Suppressor macrophage (primary cell): ENCODE data around the gene CDH13.
A peak's percentile ranks its signal among the peaks of the same experiment; 100 is the strongest.

Source experiments
- DNase-seq, 4 experiments: peaks; one replicate each; pipeline ENCODE4 v3.0.0-alpha.2; 2020 to 2022

Gene CDH13

GRCh38 chr16:83587201-83587600, 960.4 kb downstream of the CDH13 start:
- no peak for DNase-seq

DNA sequence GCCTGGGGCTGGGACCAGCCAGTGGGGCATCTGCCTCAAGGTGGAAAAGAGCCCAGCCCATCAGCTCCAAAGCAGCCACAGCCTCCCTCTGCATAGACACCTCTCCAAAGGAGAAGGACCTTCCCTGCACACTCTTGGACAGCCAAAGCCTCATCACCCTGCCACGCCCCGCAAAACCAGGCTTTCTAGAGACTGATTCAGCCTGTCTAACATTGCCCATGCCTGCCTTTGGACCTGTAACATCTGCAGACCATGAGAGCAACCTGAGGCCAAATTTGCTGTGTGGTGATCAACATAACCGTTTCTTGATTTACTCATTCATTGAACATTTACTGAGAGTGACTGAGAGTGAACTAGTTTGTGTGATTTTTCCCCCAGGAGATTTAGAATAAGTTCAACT, 961.3 kb downstream of the CDH13 start:
- no peak for DNase-seq

DNA sequence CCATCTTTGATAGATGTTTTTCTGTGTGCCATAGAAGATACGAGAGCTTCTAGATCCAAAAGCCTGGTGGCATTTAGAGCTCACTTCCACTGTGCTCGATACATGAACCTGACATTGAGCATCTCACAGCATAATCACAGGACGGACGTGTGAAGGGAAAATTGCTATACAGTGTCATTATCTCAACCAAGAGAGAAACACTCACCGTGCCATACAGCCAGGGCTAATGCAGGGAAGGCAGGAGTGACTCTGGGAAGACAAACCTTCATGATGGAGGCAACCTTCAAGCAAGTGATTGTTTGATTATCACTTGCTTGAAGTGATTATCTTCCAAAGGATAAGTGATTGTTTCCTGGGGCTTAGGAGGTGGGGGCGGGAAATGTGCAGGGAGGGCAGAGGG, 962.8 kb downstream of the CDH13 start:
- DNase-seq: no peak

DNA sequence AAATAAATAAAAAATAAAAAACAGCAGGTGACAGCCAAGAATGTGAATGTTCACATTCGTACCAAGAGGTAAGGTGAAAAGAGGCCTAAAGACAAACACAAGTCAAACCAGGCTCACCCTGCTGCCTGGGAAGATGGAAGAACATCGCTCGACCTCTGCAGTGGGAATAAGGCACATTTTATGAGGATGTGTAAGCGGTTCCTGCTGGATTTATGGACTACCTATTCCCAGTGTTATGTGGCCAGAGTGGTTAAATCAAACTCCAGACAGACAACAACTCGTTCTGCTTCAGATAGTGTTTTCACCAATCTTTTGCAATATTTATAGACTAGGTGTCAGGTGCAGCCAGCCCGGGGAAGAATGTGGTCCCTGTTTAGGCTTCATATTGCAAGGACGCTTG, 966.0 kb downstream of the CDH13 start:
- DNase-seq: no peak

- DNase-seq: no peak
Measured at GRCh38 chr16:83599789-83600462, 973.2 kb downstream of the CDH13 start.

DNA sequence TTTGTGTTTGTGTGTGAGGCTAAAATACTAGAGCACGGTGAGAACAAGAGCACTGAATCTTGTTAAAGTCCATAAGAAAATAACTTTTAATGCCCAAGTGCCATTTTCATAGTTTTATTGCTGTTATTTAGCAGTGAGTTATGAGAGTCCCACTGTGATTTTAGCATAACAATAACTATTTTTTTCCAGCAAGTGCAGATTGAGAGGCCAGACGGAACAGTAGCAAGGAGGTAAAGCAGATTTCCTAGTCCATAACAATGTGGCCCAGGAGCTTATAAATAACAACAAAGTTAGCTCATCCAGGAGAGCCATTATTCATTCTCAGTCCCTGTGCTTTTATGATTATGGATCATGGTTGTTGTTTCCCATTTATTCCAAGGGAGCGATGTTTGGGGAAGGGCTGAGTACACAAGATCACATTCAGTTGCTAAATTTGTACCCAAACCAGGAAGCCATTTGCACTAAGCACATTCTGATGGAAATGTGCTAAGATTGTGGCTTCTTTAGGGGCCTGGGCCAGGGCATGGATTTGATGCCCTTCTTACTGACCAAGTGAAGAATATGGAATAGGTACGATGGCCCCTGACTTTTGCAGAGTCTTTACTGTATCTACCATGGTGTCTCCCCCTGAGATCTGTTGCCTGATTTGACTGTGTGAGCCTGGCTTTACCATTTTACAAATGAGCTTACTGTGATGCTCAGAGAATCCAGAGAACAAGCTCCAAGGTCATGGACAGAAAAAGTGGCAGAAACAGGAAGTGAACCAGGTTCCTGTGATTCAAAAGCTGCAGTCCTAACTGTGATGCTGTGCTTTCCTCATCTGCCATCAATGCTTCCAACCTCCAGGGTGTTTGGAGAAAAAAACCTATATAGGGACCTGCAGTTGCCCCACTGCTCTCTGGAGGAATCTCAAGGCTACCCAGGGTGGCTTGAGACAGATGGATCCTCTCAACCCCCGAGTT, 976.3 kb downstream of the CDH13 start:
- peak in 2 of 4 experiments; percentile 3 to 15 for DNase-seq

- DNase-seq: peak; percentile 5 to 54 (median 43)
Measured at GRCh38 chr16:83603723-83604570, 977.2 kb downstream of the CDH13 start.

DNA sequence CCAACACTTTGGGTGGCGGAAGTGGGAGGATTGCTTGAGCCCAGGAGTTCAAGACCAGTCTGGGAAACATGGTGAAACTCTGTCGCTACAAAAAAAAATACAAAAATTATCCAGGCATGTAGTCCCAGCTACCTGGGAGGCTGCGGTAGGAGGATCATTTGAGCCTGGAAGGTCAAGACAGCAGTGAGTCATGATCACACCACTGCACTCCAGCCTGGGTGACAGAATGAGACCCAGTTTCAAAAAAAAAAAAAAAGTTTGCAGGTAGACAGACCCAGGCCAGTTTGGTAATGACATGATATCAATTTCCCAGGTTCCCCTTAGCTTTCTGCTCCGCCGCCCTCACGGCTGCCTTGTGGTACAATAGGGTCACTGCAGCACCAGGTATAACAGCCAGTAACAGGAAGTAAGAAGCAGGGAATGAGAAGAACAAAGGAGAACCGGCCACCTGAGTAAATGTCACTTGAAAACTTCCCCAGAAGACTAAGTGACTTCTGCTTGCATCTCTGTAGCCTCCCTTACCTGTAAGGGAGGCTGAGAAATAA, 979.8 kb downstream of the CDH13 start:
- DNase-seq: no peak

GRCh38 chr16:83609178-83609577, 982.4 kb downstream of the CDH13 start:
- no peak for DNase-seq

DNA sequence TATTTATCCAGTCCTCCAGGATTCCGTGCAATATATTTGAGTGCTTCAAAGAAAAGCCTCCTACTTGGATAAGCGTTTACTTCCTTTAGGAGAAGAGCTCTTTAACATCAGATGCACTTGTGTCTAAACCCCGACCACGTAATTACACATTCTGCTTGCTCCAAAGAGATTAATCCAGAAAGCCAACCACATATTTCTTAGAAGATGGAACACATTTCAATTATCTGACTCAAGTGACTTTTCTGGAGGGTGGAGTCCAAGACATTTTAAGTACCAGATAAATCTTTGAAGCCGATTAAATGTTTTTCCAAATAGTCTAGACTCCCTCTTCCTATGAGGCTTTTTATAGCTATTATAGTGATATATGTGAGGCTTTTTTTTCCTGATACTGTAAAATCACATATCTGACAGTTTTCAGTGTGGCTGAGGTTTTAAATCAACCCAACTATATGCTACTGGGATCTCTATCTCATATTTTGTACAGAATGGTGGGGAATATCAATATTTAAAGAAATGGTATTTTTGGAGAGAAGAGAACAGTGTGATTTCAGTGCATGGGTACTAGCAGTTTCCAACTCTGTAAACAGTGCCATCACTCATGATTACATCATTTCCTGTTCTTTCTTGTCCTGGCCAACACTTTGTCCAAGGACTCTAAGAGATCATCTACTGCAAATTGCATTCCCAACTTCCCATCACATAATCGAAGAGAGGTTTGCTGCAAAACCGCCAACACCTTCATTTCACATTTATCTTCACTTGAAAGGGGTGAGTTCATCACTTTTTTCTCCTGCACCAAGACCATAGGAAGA, 988.6 kb downstream of the CDH13 start:
- no peak for DNase-seq

DNA sequence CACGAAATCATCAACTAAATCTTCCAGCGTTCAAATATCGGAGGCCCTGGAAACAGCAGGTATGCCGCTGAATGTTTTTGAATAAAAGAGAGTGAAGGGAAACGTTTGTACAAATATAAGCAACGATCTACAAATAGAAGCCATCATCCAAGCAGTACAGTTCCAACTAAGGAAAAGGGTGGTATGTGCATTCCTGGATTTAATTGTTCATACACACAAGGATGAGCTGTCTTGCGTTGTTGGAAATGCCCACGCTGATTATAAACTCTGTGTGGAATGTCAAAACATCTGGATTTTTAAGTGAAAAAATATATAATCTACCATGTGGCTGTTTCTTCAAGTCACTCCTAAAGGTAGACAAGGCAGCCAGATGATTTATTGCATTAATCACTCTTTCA, 989.2 kb downstream of the CDH13 start:
- DNase-seq: no peak

- no peak for DNase-seq
Measured at GRCh38 chr16:83619381-83620150, 992.8 kb downstream of the CDH13 start.

DNA sequence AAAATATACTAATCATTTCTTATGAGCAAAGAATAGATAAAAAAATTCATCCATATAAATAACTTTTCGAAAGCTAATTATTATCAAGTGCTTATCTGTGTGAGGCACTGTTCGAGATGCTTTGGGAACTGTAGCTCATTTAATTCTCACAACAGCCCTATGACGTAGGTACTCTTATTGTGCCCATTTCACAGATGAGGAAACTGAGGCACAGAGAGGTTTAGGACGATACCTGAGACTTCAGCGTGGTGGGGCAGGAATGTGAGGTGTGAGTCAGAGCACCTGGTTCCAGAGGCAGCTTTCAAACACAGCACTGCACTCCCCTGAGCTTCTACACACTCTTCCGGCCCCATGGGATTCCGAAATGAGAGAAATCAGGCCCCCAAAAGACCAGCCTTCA, 995.2 kb downstream of the CDH13 start:
- no peak for DNase-seq

DNA sequence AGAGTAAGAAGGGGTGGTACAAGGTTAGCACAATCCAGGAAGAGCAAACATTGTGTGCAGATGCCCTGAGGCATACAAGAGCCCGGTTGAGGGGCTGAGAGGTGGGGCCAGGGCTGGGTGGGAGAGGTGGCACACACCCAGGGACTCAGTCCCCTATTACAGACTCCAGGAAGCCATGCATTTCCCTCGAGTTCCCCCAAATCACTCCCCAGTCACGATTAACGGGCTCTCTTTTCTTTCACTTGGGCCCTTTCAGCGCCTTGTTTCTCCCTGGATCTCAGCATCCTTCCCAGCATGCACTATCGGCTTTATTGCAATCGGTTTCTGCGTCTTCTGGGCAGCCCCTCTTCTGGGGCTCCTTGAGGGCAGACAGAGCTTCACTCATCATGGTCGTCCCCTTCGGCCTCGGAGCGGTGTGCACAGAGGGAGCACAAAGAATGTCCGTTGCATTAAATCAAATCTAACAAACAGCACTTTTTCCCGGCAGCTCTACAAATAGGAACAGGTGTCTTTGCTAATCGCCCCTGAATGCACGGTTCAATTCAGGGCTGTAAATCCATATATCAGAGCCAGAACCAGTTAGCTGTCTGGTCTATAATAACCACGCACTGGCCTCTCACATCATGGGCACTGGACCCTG, 996.4 kb downstream of the CDH13 start:
- no peak for DNase-seq

- DNase-seq: no peak
Measured at GRCh38 chr16:83623892-83624291, 997.1 kb downstream of the CDH13 start.

DNA sequence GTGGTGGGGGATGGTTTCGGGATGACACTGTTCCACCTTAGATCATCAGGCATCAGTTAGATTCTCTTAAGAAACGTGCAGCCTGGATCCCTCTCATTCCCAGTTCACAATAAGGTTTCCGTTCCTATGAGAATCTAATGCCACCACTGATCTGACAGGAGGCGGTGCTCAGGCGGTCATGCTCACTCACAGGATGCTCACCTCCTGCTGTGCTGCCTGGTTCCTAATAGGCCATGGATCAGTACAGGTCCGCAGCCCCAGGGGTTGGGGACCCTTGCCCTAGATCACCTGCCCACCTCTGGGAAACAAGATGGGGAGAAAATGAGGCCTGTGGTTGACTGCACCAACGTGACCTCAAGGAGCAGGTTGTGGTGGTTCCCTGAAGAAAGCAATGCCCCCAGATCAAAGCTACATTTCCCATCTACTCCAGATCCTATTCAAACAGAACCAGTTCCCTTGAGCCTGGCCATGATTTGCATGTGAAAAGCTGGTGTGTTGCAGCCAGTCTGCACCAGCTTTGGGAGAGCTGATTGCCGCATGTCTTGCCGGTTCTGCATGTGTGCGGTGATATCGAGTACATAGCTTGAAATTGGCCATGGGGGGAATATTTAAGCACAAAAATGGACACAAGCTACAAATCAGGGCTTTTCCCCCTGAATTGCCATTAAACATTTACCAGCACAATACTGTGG, 997.8 kb downstream of the CDH13 start:
- no peak for DNase-seq

GRCh38 chr16:83626204-83626603, 999.4 kb downstream of the CDH13 start:
- DNase-seq: no peak

- no peak for DNase-seq
Measured at GRCh38 chr16:83626676-83627075, 999.9 kb downstream of the CDH13 start.

DNA sequence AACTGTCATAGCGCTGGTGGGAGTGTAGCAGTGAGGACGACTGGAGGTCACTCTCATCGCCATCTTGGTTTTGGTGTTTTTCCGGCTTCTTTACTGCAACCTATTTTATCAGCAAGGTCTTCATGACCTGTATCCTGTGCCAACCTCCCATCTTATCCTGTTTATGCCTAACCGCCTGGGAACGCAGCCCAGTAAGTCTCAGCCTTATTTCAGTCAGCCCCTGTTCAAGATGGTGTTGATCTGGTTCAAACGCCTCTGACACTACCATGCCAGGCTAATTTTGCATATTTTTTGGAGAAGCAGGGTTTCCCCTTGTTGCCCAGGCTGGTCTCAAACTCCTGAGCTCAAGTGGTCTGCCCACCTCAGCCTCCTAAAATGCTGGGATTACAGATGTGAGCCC, 1001.2 kb downstream of the CDH13 start:
- no peak for DNase-seq

DNA sequence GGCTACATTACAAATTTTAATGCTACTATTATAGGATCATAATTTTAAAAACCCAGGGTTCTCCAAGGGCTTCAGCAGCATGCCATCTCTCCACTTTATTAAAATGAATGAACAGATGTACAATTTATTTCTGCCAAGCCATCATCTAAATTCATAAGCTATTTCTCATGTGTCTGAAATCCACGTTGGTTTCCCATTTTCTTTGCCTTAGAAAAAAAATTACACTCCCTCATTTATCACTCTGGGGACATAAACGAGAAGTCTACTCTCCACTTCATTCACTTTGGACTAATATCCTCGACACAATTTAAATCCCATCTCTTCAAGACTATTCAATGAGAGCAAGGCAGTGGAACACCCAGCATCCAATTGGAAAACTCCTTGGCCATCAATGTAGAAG, 1002.7 kb downstream of the CDH13 start:
- no peak for DNase-seq
